NT2/D1 (cell line): ENCODE measurements around the gene LRRC3.

Experiments used
- YY1 ChIP-seq: IDR thresholded peaks from 2 replicates; pipeline ENCODE4 v1.6.1; 2011; ENCODE audit not compliant: insufficient read length, insufficient read depth
- ZNF274 ChIP-seq: IDR thresholded peaks from 2 replicates; pipeline ENCODE4 v1.6.1; 2011; ENCODE audit warnings: mild to moderate bottlenecking, low read depth, low read length

- TF ChIP-seq ZNF274 = no peak
- no peak for TF ChIP-seq YY1
Measured at GRCh38 chr21:44500111-44500510, 44.8 kb downstream of the LRRC3 start.
